B cell (primary cell): Measurements from ENCODE around the gene HIP1. TPM values are rescaled to one million over a fixed set of nuclear protein-coding genes. Genes with fewer than 3 reads are reported as not detected.

Experiments
- ATAC-seq: fragments of 200-7000 bp; cut with Tn5 transposase; one replicate; pipeline ENCODE4 v1.10.0; 2021; ENCODE audit warnings: low read depth, mild to moderate bottlenecking, moderate number of reproducible peaks, moderate library complexity
- CTCF ChIA-PET: fragments of 350-600 bp; sonication (Branson Sonifier 250); formaldehyde crosslinking; loops from one replicate; lab custom pipeline; 2021; ENCODE audit warnings: antibody characterized with exemption, inconsistent platforms; lab: Charles Lee
- POLR2A ChIA-PET: fragments of 350-600 bp; sonication (Branson Sonifier 250); formaldehyde crosslinking; loops from one replicate; lab custom pipeline; 2021; ENCODE audit warnings: antibody characterized with exemption; lab: Charles Lee
- DNase-seq: peaks from one replicate; pipeline ENCODE4 v3.0.0; 2013
- H2AFZ ChIP-seq: 2 replicates; pipeline ENCODE4 v1.6.1; 2012; ENCODE audit warnings: mild to moderate bottlenecking, low read depth, low read length; ENCODE audit not compliant: insufficient read depth, poor library complexity, severe bottlenecking
- H3K27ac ChIP-seq, 2 donors: 1 replicate in 1 of 2; 2 replicates in 1 of 2; pipeline ENCODE4 v1.5.1; 2012 to 2013; ENCODE audit warnings: low read length in 2 of 2, mild to moderate bottlenecking in 2 of 2, moderate library complexity in 1 of 2
- H3K27me3 ChIP-seq, 4 experiments: fragments of 200-600 bp in 1 of 4; sonication (generic) in 1 of 4; replicated peaks in 1 of 4; 1 replicate in 2 of 4; 2 replicates in 2 of 4; pipeline versions ENCODE4 v1.6.1 to v1.7.0; 2013 to 2016; ENCODE audit warnings: low read length in 3 of 4, mild to moderate bottlenecking in 2 of 4, mixed read lengths in 1 of 4, moderate library complexity in 1 of 4; ENCODE audit not compliant: insufficient read depth in 4 of 4, control insufficient read depth in 3 of 4; ENCODE audit errors: control extremely low read depth in 1 of 4
- H3K36me3 ChIP-seq, 2 experiments: replicated peaks in 1 of 2; 1 replicate in 1 of 2; 2 replicates in 1 of 2; pipeline versions ENCODE4 v1.6.1 to v1.7.1; 2013; ENCODE audit warnings: low read length in 1 of 2; ENCODE audit not compliant: insufficient read depth in 2 of 2, control insufficient read depth in 1 of 2; ENCODE audit errors: control extremely low read depth in 1 of 2, extremely low read depth in 1 of 2
- H3K4me1 ChIP-seq, 2 donors: fragments of 200-600 bp in 1 of 2; sonication (generic) in 1 of 2; 1 replicate in 1 of 2; 2 replicates in 1 of 2; pipeline versions ENCODE4 v1.5.1 to v1.6.1; 2013 to 2017; ENCODE audit warnings: low read length in 2 of 2; ENCODE audit not compliant: control insufficient read depth in 2 of 2, insufficient read depth in 2 of 2
- H3K4me2 ChIP-seq: replicated peaks from 2 replicates; pipeline ENCODE3; 2012; ENCODE audit warnings: mild to moderate bottlenecking, low read depth, low read length; ENCODE audit not compliant: poor library complexity, severe bottlenecking
- H3K4me3 ChIP-seq, 5 experiments: fragments of 200-600 bp in 1 of 5; sonication (generic) in 1 of 5; 1 replicate in 3 of 5; 2 replicates in 2 of 5; pipeline versions ENCODE4 v1.5.1 to v1.7.0; 2011 to 2016; ENCODE audit warnings: low read length in 4 of 5, mild to moderate bottlenecking in 4 of 5, low read depth in 2 of 5, control low read depth in 1 of 5, moderate library complexity in 1 of 5; ENCODE audit not compliant: insufficient read depth in 1 of 5; ENCODE audit errors: control extremely low read depth in 1 of 5, extremely low read depth in 1 of 5
- H3K79me2 ChIP-seq: fragments of 200-600 bp; sonication (generic); one replicate; pipeline ENCODE4 v1.6.0; 2016; ENCODE audit warnings: low read length; ENCODE audit not compliant: control insufficient read depth, insufficient read depth
- H3K9ac ChIP-seq: fragments of 200-600 bp; sonication (generic); 2 replicates; pipeline ENCODE4 v1.6.1; 2017; ENCODE audit warnings: mild to moderate bottlenecking, low read length, moderate library complexity
- H3K9me3 ChIP-seq, 3 donors: one replicate each; pipeline versions ENCODE4 v1.6.1 to v1.7.1; 2013; ENCODE audit warnings: low read length in 2 of 3; ENCODE audit not compliant: control insufficient read depth in 2 of 3, insufficient read depth in 1 of 3; ENCODE audit errors: control extremely low read depth in 1 of 3
- H4K20me1 ChIP-seq: 2 replicates; pipeline ENCODE4 v1.6.0; 2012; ENCODE audit warnings: mild to moderate bottlenecking, low read length; ENCODE audit not compliant: insufficient read depth, control insufficient read depth, poor library complexity, severe bottlenecking
- H3K27ac Mint-ChIP-seq: one replicate; pipeline ENCODE4 v1.8.0; 2021; ENCODE audit warnings: mixed read lengths
- H3K27me3 Mint-ChIP-seq: one replicate; pipeline ENCODE4 v1.8.0; 2021; ENCODE audit warnings: mixed read lengths
- H3K4me1 Mint-ChIP-seq: one replicate; pipeline ENCODE4 v1.8.0; 2021; ENCODE audit warnings: mixed read lengths
- H3K4me3 Mint-ChIP-seq: one replicate; pipeline ENCODE4 v1.8.0; 2021; ENCODE audit warnings: mixed read lengths
- H3K9me3 Mint-ChIP-seq: one replicate; pipeline ENCODE4 v1.8.0; 2022; ENCODE audit warnings: mixed read lengths; ENCODE audit not compliant: insufficient read depth
- EZH2 ChIP-seq: IDR thresholded peaks from 2 replicates; pipeline ENCODE4 v1.6.1; 2012; ENCODE audit warnings: borderline replicate concordance, low read depth, mild to moderate bottlenecking, moderate library complexity, low read length; ENCODE audit not compliant: insufficient read depth, poor library complexity, severe bottlenecking
- WGBS: methylation state at CpG from one replicate; pipeline ENCODE4 v1.1.5; 2013; ENCODE audit warnings: missing lambda C conversion rate; ENCODE audit not compliant: insufficient coverage; 5-methylcytosine and 5-hydroxymethylcytosine counted together
- intact Hi-C: fragments of 100-400 bp; cut with micrococcal nuclease; formaldehyde crosslinking; loops from one replicate; pipeline ENCODE4 v1.10.0; 2022
- polyA plus RNA-seq: library from polyadenylated mRNA; depleted of rRNA; stranded (reverse); fragments of >200 nt; gene quantifications from 2 replicates; pipeline ENCODE4 v1.2.3, GENCODE V29; 2012
- total RNA-seq, 2 donors: library from RNA; stranded (reverse); fragments of 120-200 nt in 1 of 2; gene quantifications; 1 replicate in 1 of 2; 2 replicates in 1 of 2; pipeline versions ENCODE4 v1.2.3 to v1.2.4, GENCODE V29; 2013 to 2022
- TF ChIP-seq, protein P1 (sequence below): fragments of 200-600 bp; IDR thresholded peaks from one replicate; pipeline ENCODE4 v1.8.0; 2022; ENCODE audit warnings: antibody characterized with exemption, mild to moderate bottlenecking

HIP1 gene
- total and polyA plus RNA-seq, 2 donors (not counting 1 experiment from before 2014, with no cell fraction given): 6.5 to 16.7 TPM

DNA sequence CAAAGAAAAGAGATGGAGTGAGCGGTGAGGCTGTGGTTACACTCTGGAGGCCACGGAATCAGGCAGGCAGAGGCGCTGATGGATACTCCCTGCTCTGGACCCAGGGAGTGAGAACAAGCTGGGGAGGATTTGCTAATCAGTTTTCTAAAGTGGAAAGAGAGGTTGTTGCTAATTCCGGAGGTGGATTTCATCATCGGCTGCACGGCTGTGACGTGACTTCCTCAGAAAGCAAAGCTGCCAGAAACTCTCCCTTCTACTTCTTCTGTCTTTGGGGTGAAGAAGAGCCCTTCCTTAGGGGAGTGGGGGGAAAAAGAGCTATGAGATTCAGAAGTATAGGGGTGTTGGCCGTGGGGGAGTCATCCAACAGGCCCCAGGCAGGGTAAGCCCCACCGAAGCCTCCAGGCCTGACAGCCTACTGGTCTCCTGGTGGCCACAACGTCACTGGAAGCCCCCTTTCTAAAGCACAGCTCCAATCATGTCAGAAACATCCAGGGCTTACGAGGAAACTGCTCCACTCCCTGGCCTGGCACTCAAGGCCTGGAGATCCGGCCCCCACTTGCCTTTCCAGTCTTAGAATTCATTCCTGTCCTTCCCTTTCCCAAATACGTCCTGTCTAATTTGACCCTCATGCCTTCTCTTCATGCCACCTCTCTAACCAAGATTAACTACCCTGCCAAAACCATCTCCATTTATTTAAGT is 114.5 kb downstream of the HIP1 start:
- Histone ChIP-seq H3K27ac (peak overlapping the region in 1 of 2 donors; percentile 46), H3K27me3 (no peaks in the 10 kb centered on the region), H3K36me3 (no peaks in the 10 kb centered on the region), H2AFZ (peak overlapping the region; percentile 11), H3K4me1 (peaks cover 25 to 30% of the 10 kb centered on the region in 2 donors), H4K20me1 (no peaks in the 10 kb centered on the region), H3K4me3 (no peak overlapping the region), H3K79me2 (peaks cover 9% of the 10 kb centered on the region), H3K9ac (no peak overlapping the region), H3K9me3 (peaks cover 0 to 30% (median 7%) of the 10 kb centered on the region in 3 donors), H3K4me2 (no peak overlapping the region)
- DNase-seq (no peak), ATAC-seq (no peak)
- Mint-ChIP-seq H3K4me3 (no peak overlapping the region), H3K27me3 (no peaks in the 10 kb centered on the region), H3K4me1 (peaks cover 46% of the 10 kb centered on the region), H3K9me3 (peaks cover 7% of the 10 kb centered on the region), H3K27ac (peak overlapping the region; percentile 32)
- intact Hi-C loops: no loop called here
- ChIA-PET POLR2A (no interaction called here), CTCF (interaction anchor here (0.7 kb wide), 1 partner anchor 138 kb away, joined by 3 read pairs; no protein-coding TSS in a partner anchor)
- WGBS: 93% methylated on average over 9 of the region's 13 CpGs
- no peak for TF ChIP-seq EZH2
- TF ChIP-seq, protein P1, sequence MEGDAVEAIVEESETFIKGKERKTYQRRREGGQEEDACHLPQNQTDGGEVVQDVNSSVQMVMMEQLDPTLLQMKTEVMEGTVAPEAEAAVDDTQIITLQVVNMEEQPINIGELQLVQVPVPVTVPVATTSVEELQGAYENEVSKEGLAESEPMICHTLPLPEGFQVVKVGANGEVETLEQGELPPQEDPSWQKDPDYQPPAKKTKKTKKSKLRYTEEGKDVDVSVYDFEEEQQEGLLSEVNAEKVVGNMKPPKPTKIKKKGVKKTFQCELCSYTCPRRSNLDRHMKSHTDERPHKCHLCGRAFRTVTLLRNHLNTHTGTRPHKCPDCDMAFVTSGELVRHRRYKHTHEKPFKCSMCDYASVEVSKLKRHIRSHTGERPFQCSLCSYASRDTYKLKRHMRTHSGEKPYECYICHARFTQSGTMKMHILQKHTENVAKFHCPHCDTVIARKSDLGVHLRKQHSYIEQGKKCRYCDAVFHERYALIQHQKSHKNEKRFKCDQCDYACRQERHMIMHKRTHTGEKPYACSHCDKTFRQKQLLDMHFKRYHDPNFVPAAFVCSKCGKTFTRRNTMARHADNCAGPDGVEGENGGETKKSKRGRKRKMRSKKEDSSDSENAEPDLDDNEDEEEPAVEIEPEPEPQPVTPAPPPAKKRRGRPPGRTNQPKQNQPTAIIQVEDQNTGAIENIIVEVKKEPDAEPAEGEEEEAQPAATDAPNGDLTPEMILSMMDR: no peak
